ENCODE data around the gene BRD3OS. TPM values are rescaled to one million over a fixed set of nuclear protein-coding genes. Genes with fewer than 3 reads are reported as not detected.

Gene BRD3OS
- polyA plus RNA-seq, 1 of the 3 experiments (the other 2 are of a cell fraction): 23.1 TPM

GRCh38 chr9:133987446-133987788, 37.9 kb upstream of the BRD3OS start:
- ChIA-PET POLR2A (no interaction called here), CTCF (interaction anchor here (0.8 to 1.9 kb wide), 5 partner anchors 101 to 245 kb away, joined by 3 to 7 read pairs (median 4); no protein-coding TSS in a partner anchor)
- Histone ChIP-seq H3K9ac (no peak overlapping the region), H3K4me1 (ENCODE audit: control insufficient read depth in 1 of 2, insufficient read depth in 2 of 2, low read depth in 1 of 2, low read length in 1 of 2) (peaks cover 0 to 18% of the 10 kb centered on the region in 2 experiments; a peak in 1 of 4 replicates), H4K20me1 (ENCODE audit: insufficient read depth) (peaks cover 87% of the 10 kb centered on the region), H2AFZ (ENCODE audit: low read depth) (no peak overlapping the region), H3K4me3 (ENCODE audit: low read depth in 2 of 2, low read length in 1 of 2) (no peak overlapping the region), H3K27me3 (ENCODE audit: insufficient read depth) (no peaks in the 10 kb centered on the region), H3K79me2 (ENCODE audit: insufficient read depth) (peaks cover 99% of the 10 kb centered on the region), H3K4me2 (no peak overlapping the region), H3K9me2 (no peaks in the 10 kb centered on the region), H3K9me3 (no peaks in the 10 kb centered on the region), H3K27ac (ENCODE audit: low read depth in 2 of 2, low read length in 1 of 2) (no peak overlapping the region), H3K36me3 (replicated peaks in 1 of 2; ENCODE audit: control insufficient read depth in 1 of 2, insufficient read depth in 2 of 2, low read length in 1 of 2) (no peaks in the 10 kb centered on the region), H3F3A (replicated peaks; ENCODE audit: insufficient read depth) (no peaks in the 10 kb centered on the region)
- no peak for DNase-seq
- TF ChIP-seq MXI1 (IDR thresholded peaks at IDR 0.05; ENCODE audit: low read depth, low read length) (no peak), EZH2phosphoT487 (IDR thresholded peaks at IDR 0.05; ENCODE audit: borderline replicate concordance, low read depth) (no peak), FOXM1 (IDR thresholded peaks at IDR 0.05; ENCODE audit: low read depth) (no peak), MEF2A (IDR thresholded peaks at IDR 0.05; ENCODE audit: borderline replicate concordance, low read depth) (no peak), GATA2 (CRISPR knock-in tag; IDR thresholded peaks at IDR 0.05) (no peak), CTCF (IDR thresholded peaks at IDR 0.05) (no peak), RAD21 (IDR thresholded peaks at IDR 0.05; ENCODE audit: low read length) (no peak), CHD2 (IDR thresholded peaks at IDR 0.05; ENCODE audit: low read length, partially characterized antibody) (no peak)
- TF ChIP-seq, protein P1, sequence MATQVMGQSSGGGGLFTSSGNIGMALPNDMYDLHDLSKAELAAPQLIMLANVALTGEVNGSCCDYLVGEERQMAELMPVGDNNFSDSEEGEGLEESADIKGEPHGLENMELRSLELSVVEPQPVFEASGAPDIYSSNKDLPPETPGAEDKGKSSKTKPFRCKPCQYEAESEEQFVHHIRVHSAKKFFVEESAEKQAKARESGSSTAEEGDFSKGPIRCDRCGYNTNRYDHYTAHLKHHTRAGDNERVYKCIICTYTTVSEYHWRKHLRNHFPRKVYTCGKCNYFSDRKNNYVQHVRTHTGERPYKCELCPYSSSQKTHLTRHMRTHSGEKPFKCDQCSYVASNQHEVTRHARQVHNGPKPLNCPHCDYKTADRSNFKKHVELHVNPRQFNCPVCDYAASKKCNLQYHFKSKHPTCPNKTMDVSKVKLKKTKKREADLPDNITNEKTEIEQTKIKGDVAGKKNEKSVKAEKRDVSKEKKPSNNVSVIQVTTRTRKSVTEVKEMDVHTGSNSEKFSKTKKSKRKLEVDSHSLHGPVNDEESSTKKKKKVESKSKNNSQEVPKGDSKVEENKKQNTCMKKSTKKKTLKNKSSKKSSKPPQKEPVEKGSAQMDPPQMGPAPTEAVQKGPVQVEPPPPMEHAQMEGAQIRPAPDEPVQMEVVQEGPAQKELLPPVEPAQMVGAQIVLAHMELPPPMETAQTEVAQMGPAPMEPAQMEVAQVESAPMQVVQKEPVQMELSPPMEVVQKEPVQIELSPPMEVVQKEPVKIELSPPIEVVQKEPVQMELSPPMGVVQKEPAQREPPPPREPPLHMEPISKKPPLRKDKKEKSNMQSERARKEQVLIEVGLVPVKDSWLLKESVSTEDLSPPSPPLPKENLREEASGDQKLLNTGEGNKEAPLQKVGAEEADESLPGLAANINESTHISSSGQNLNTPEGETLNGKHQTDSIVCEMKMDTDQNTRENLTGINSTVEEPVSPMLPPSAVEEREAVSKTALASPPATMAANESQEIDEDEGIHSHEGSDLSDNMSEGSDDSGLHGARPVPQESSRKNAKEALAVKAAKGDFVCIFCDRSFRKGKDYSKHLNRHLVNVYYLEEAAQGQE (IDR thresholded peaks at IDR 0.05; ENCODE audit: low read depth, low read length): no peak
- 94% methylated on average over 7 of the region's 14 CpGs for WGBS (ENCODE audit: low lambda C conversion rate)

DNA sequence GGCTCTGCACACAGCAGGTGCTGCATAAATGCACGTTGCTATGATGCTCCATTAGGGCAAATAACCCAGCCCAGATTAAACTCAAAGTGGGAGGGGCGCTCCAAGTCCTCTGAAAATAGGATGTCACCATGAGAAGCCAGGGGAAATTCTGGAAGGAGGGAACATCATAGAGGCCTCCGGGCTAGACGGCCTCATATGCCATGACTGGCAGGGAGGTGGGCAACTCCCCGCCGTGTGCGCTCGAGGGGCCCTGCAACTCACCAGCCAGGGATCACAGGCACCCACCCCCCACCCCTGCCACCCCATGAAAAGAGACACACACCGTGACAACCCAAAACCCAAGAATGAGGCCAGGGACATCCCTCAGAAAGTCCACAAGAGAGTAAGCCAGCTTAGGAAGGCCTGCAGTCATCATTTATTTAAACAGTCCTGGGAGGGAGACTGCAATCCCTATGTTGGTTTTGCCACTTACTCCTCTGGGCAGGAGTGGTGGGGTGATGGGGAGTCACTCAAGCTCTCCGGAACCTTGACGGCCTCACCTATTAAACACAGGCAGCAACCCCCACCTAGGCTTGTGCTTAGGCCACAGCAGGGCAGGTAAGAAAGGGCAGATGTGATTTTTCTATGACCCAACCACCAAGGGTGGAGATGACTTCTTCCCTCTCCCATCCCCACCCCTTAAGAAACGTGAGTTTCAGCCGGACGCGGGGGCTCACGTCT, 37.2 kb upstream of the BRD3OS start:
- Histone ChIP-seq H3K36me3 (replicated peaks in 1 of 2; ENCODE audit: control insufficient read depth in 1 of 2, insufficient read depth in 2 of 2, low read length in 1 of 2) (no peaks in the 10 kb centered on the region), H3K9me2 (no peaks in the 10 kb centered on the region), H3K4me1 (ENCODE audit: control insufficient read depth in 1 of 2, insufficient read depth in 2 of 2, low read depth in 1 of 2, low read length in 1 of 2) (peaks cover 0 to 16% of the 10 kb centered on the region in 2 experiments; a peak in 1 of 4 replicates), H3K79me2 (ENCODE audit: insufficient read depth) (peaks cover 92% of the 10 kb centered on the region), H3K27ac (ENCODE audit: low read depth in 2 of 2, low read length in 1 of 2) (no peak overlapping the region), H3K4me3 (ENCODE audit: low read depth in 2 of 2, low read length in 1 of 2) (no peak overlapping the region), H3F3A (replicated peaks; ENCODE audit: insufficient read depth) (no peaks in the 10 kb centered on the region), H3K27me3 (ENCODE audit: insufficient read depth) (no peaks in the 10 kb centered on the region), H4K20me1 (ENCODE audit: insufficient read depth) (peaks cover 80% of the 10 kb centered on the region), H3K9ac (no peak overlapping the region), H3K9me3 (no peaks in the 10 kb centered on the region), H2AFZ (ENCODE audit: low read depth) (no peak overlapping the region), H3K4me2 (no peak overlapping the region)
- DNase-seq: no peak
- 98% methylated on average over 16 of the region's 16 CpGs for WGBS (ENCODE audit: low lambda C conversion rate)
- ChIA-PET POLR2A (interaction anchor here (0.6 kb wide), 1 partner anchor 136 kb away, joined by 3 read pairs; no protein-coding TSS in a partner anchor), CTCF (interaction anchor here (0.6 to 1.9 kb wide), 4 partner anchors 45 to 207 kb away, joined by 3 to 7 read pairs (median 3); no protein-coding TSS in a partner anchor)
- no peak for TF ChIP-seq CTCF (IDR thresholded peaks at IDR 0.05)
- no peak for TF ChIP-seq ZBTB33 (IDR thresholded peaks at IDR 0.05; ENCODE audit: borderline replicate concordance, low read depth)
- TF ChIP-seq EZH2phosphoT487 (IDR thresholded peaks at IDR 0.05; ENCODE audit: borderline replicate concordance, low read depth): no peak
- no peak for TF ChIP-seq FOXM1 (IDR thresholded peaks at IDR 0.05; ENCODE audit: low read depth)
- no peak for TF ChIP-seq POLR2AphosphoS5 (IDR thresholded peaks at IDR 0.05; ENCODE audit: low read depth, low read length)
- TF ChIP-seq JUND (IDR thresholded peaks at IDR 0.05): no peak
- TF ChIP-seq, protein P2, sequence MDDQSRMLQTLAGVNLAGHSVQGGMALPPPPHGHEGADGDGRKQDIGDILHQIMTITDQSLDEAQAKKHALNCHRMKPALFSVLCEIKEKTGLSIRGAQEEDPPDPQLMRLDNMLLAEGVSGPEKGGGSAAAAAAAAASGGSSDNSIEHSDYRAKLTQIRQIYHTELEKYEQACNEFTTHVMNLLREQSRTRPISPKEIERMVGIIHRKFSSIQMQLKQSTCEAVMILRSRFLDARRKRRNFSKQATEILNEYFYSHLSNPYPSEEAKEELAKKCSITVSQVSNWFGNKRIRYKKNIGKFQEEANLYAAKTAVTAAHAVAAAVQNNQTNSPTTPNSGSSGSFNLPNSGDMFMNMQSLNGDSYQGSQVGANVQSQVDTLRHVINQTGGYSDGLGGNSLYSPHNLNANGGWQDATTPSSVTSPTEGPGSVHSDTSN (IDR thresholded peaks at IDR 0.05): no peak
- TF ChIP-seq MXI1 (IDR thresholded peaks at IDR 0.05; ENCODE audit: low read depth, low read length): no peak
